Mesothelial cell of epicardium (in vitro differentiated cells): ENCODE data around the gene MRPL51. TPM values are rescaled to one million over a fixed set of nuclear protein-coding genes. Genes with fewer than 3 reads are reported as not detected.

Source experiments
- DNase-seq, 2 experiments: peaks; one replicate each; pipeline ENCODE4 v3.0.0; 2021; ENCODE audit warnings: low spot score in 2 of 2; ENCODE audit not compliant: unreplicated experiment in 2 of 2
- H3K27ac Mint-ChIP-seq: 2 replicates; pipeline ENCODE4 v1.8.0; 2021; ENCODE audit warnings: mixed read lengths
- H3K27me3 Mint-ChIP-seq: 2 replicates; pipeline ENCODE4 v1.8.0; 2021; ENCODE audit warnings: low read depth, mixed read lengths
- H3K36me3 Mint-ChIP-seq: 2 replicates; pipeline ENCODE4 v1.8.0; 2021; ENCODE audit warnings: mixed read lengths
- H3K4me1 Mint-ChIP-seq: 2 replicates; pipeline ENCODE4 v1.8.0; 2021; ENCODE audit warnings: mixed read lengths
- H3K4me3 Mint-ChIP-seq: 2 replicates; pipeline ENCODE4 v1.8.0; 2021; ENCODE audit warnings: mild to moderate bottlenecking, moderate library complexity, mixed read lengths
- H3K9me3 Mint-ChIP-seq: 2 replicates; pipeline ENCODE4 v1.8.0; 2021; ENCODE audit warnings: mixed read lengths
- total RNA-seq: library from RNA; stranded (reverse); gene quantifications from 3 replicates; pipeline ENCODE4 v1.2.1, GENCODE V29; 2021
- TF ChIP-seq, protein P1 (sequence below): fragments of 200-600 bp; sonication (generic); IDR thresholded peaks from one replicate; pipeline ENCODE4 v1.5.0; 2021; ENCODE audit warnings: antibody characterized with exemption; ENCODE audit not compliant: unreplicated experiment

The MRPL51 gene
- total RNA-seq, 1 donor from 2014 or later, result 137 TPM

GRCh38 chr12:6533653-6533922 lies 40.5 kb upstream of the MRPL51 start:
- no peaks in the 10 kb centered on the region for H3K9me3 Mint-ChIP-seq
- TF ChIP-seq, protein P1, sequence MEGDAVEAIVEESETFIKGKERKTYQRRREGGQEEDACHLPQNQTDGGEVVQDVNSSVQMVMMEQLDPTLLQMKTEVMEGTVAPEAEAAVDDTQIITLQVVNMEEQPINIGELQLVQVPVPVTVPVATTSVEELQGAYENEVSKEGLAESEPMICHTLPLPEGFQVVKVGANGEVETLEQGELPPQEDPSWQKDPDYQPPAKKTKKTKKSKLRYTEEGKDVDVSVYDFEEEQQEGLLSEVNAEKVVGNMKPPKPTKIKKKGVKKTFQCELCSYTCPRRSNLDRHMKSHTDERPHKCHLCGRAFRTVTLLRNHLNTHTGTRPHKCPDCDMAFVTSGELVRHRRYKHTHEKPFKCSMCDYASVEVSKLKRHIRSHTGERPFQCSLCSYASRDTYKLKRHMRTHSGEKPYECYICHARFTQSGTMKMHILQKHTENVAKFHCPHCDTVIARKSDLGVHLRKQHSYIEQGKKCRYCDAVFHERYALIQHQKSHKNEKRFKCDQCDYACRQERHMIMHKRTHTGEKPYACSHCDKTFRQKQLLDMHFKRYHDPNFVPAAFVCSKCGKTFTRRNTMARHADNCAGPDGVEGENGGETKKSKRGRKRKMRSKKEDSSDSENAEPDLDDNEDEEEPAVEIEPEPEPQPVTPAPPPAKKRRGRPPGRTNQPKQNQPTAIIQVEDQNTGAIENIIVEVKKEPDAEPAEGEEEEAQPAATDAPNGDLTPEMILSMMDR, result no peak
- DNase-seq, result no peak
- peak overlapping the region; percentile 99 for H3K27ac Mint-ChIP-seq
- H3K27me3 Mint-ChIP-seq, result no peaks in the 10 kb centered on the region
- peak overlapping the region; percentile 91 for H3K4me3 Mint-ChIP-seq
- peaks cover 22% of the 10 kb centered on the region for H3K36me3 Mint-ChIP-seq
- H3K4me1 Mint-ChIP-seq, result peaks cover 69% of the 10 kb centered on the region

GRCh38 chr12:6532927-6533652 lies 40.0 kb upstream of the MRPL51 start:
- H3K27ac Mint-ChIP-seq, result peak overlapping the region; percentile 99
- peak in 1 of 2 experiments; percentile 78 for DNase-seq
- no peaks in the 10 kb centered on the region for H3K9me3 Mint-ChIP-seq
- peaks cover 24% of the 10 kb centered on the region for H3K36me3 Mint-ChIP-seq
- H3K4me3 Mint-ChIP-seq, result peak overlapping the region; percentile 91
- TF ChIP-seq, protein P1, result no peak
- peaks cover 74% of the 10 kb centered on the region for H3K4me1 Mint-ChIP-seq
- no peaks in the 10 kb centered on the region for H3K27me3 Mint-ChIP-seq

DNA sequence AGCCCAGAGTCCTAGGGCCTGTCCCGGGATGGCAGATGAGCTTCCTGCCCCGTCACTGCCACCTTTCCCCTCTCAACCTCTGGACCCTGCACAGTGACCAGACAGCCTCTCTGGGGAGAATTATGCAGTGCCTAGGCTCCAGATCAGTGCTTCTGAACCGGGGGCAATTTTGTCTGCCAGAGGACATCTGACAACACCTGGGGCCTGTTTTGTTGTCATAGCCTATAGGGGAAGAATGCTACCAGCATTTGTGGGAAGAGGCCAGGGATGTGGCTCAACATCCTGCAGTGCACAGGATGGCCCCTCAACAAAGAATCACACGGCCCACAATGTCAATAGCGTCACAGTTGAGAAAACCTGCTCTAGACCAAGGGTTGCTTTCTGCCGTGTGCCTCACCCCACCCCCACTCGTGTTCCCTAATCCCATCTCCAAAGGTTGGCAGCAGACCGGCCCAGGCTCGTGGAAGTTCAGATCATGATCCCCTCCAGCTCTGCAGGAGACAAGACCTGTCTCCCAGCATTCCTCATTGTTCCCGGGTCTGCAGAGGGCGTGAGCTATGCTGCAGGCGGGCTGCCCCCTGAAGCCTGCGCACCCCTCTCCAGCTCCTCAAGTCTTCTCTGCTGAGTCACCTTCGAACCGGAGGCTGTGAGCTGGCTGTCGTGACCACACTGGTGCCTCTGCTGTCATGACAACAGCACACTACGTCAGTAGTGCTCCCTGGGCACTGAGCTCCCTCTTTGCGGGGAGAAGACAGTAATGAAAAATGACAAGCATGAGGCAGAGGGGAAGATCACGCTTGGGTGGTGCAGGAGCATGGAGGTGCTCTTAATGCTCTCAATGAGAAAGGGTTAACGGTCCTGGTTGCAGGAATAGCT lies 39.2 kb upstream of the MRPL51 start:
- Mint-ChIP-seq H3K9me3 (no peaks in the 10 kb centered on the region), H3K27me3 (no peaks in the 10 kb centered on the region), H3K4me1 (peaks cover 77% of the 10 kb centered on the region), H3K4me3 (peak overlapping the region; percentile 91), H3K36me3 (peaks cover 24% of the 10 kb centered on the region), H3K27ac (peak overlapping the region; percentile 99)
- peak in 1 of 2 experiments; percentile 57 for DNase-seq
- TF ChIP-seq, protein P1, result no peak

DNA sequence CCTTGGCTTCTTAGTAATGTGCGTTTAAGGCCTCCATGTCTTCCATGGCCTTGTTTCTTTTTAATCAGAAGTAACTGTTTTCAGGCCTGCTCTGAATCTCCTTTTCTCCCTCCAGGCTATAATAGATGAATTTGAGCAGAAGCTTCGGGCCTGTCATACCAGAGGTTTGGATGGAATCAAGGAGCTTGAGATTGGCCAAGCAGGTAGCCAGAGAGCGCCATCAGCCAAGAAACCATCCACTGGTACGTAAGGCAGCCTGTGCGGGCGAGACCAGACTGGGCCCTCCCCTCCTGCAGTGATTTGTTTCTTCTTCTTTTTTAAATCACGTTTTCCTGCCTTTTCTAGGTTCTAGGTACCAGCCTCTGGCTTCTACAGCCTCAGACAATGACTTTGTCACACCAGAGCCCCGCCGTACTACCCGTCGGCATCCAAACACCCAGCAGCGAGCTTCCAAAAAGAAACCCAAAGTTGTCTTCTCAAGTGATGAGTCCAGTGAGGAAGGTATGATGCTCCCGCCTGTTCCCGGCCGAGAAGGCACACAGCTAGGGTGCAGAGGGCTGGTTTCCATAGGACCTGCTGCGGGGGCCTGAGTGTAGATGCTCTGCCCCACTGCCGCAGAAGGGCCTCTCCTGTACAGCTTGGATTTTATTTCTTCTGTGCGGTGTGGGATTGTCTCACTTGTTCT lies 37.7 kb upstream of the MRPL51 start:
- Mint-ChIP-seq H3K4me3 (no peak overlapping the region), H3K36me3 (peaks cover 31% of the 10 kb centered on the region), H3K4me1 (peaks cover 74% of the 10 kb centered on the region), H3K9me3 (no peaks in the 10 kb centered on the region), H3K27me3 (no peaks in the 10 kb centered on the region), H3K27ac (peak overlapping the region; percentile 98)
- DNase-seq, result no peak
- TF ChIP-seq, protein P1, result no peak

DNA sequence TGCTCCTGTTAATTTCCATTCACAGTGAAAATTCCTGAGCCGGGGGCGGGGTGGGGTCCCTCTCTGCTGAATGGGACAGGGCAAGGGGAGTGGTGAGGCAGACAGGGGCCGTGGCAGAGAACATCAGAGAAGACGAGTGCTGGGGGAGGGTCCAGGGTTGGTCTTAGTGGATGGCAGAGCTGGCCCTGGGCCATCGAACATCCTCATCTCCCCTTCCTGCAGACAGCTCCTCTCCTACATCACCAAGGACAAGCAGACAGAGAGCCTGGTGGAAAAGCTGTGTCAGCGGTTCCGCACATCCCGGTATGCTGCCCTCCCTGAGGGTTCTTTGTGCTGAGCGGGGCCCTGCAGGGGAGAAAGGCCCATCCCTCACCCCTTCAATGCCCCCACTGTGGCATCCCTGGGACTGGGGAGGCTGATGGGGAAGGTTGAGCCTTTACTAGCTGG lies 36.3 kb upstream of the MRPL51 start:
- peaks cover 68% of the 10 kb centered on the region for H3K4me1 Mint-ChIP-seq

More for the DNA sequence above, 36.3 kb upstream of the MRPL51 start:
- H3K36me3 Mint-ChIP-seq, result peaks cover 39% of the 10 kb centered on the region
- H3K27ac Mint-ChIP-seq, result peak overlapping the region; percentile 98
- no peaks in the 10 kb centered on the region for H3K9me3 Mint-ChIP-seq
- peak overlapping the region; percentile 11 for H3K4me3 Mint-ChIP-seq
- peak in 1 of 2 experiments; percentile 59 for DNase-seq
- H3K27me3 Mint-ChIP-seq, result no peaks in the 10 kb centered on the region
- TF ChIP-seq, protein P1, result no peak
